ENCODE results near the gene RABIF. TPM values are rescaled to one million over a fixed set of nuclear protein-coding genes. Genes with fewer than 3 reads are reported as not detected.
"Not testable (repeated sequence)": the region's sequence is repeated elsewhere in the genome, so short reads cannot be mapped to it uniquely, and the experiment has no call there.

The RABIF gene
- total RNA-seq, 4 donors from 2014 or later: 5.1 to 11.2 (median 10.6) TPM

DNA sequence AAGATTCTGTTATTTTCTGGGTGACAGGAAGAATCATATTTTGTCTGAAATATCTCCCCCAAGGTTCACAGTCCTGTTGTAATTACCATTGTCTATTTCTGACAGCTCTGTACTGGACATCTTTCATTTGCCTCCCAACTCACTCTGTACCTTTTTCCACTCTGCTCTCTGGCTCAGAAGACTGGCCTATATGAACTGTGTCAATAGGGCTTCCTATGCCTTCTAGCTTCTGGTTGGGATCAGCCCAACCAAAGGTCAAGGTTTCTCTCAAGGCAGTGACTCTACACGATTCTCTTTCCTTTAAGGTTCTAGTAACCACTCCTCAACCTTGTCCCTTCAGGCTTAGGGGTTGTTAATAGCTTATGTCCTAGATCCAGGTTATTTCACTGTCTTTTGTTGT, 20.5 kb upstream of the RABIF start:
- WGBS: 82% methylated on average over 1 of the region's 1 CpG
- TF ChIP-seq, protein P1, sequence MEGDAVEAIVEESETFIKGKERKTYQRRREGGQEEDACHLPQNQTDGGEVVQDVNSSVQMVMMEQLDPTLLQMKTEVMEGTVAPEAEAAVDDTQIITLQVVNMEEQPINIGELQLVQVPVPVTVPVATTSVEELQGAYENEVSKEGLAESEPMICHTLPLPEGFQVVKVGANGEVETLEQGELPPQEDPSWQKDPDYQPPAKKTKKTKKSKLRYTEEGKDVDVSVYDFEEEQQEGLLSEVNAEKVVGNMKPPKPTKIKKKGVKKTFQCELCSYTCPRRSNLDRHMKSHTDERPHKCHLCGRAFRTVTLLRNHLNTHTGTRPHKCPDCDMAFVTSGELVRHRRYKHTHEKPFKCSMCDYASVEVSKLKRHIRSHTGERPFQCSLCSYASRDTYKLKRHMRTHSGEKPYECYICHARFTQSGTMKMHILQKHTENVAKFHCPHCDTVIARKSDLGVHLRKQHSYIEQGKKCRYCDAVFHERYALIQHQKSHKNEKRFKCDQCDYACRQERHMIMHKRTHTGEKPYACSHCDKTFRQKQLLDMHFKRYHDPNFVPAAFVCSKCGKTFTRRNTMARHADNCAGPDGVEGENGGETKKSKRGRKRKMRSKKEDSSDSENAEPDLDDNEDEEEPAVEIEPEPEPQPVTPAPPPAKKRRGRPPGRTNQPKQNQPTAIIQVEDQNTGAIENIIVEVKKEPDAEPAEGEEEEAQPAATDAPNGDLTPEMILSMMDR (IDR thresholded peaks at IDR 0.05): no peak
- TF ChIP-seq POLR2AphosphoS5 (IDR thresholded peaks at IDR 0.05) (no peak), POLR2A (IDR thresholded peaks at IDR 0.05) (no peak), EP300 (IDR thresholded peaks at IDR 0.05) (no peak)

DNA sequence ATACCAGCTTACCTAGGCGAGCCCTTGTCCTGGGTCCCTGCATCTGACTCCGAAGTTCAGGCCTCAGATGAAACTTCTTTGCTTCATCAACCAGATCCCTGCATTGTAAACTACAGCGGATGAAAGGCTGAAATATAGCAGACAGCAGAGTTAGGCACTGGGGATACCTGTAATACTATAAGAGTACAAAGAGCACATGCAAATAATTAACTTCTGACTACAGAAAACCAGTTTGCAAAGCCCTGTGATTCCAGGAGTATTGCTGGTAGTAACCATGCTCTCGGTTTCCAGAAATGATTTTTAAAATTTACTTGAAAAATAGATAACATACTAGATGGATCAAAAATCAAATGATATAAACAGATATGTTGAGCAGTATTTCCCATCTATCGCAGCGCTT, 20.0 kb upstream of the RABIF start:
- Histone ChIP-seq H3K4me1 (no peaks in the 10 kb centered on the region), H3K27me3 (no peaks in the 10 kb centered on the region), H3K36me3 (peaks cover 73% of the 10 kb centered on the region), H3K4me3 (no peak overlapping the region), H3K9me3 (no peaks in the 10 kb centered on the region), H3K27ac (no peak overlapping the region)
- DNase-seq (ENCODE audit: low spot score in 2 of 2): no peak
- no peak for TF ChIP-seq POLR2AphosphoS5 (IDR thresholded peaks at IDR 0.05)
- TF ChIP-seq, protein P1 (IDR thresholded peaks at IDR 0.05): no peak
- TF ChIP-seq EP300 (IDR thresholded peaks at IDR 0.05): no peak
- TF ChIP-seq POLR2A (IDR thresholded peaks at IDR 0.05): no peak
- WGBS: 93% methylated on average over 6 of the region's 6 CpGs

More for the DNA sequence above, 20.5 kb upstream of the RABIF start:
- Histone ChIP-seq H3K36me3 (peaks cover 77% of the 10 kb centered on the region), H3K9me3 (no peaks in the 10 kb centered on the region), H3K27me3 (no peaks in the 10 kb centered on the region), H3K4me1 (no peaks in the 10 kb centered on the region), H3K27ac (no peak overlapping the region), H3K4me3 (no peak overlapping the region)
- DNase-seq (ENCODE audit: low spot score in 2 of 2): no peak

DNA sequence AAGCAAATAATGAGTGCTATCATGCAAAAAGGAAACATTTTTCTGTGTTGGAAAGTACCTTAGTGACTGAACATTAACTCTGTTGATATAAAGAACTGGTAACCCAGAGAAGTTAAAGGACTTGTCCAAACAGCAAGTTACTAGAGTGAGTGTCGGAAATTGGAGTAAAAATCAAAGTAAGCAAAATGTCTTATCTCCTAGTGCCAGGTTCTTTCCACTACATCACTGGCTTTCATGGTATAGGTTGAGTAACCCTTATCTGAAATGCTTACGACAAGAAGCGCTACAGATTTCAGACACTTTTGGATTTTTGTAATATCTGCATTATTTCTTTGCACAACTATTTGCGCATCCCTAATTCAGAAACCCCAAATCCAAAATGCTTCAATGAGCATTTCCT, 16.4 kb upstream of the RABIF start:
- TF ChIP-seq EP300 (IDR thresholded peaks at IDR 0.05) (no peak), POLR2AphosphoS5 (IDR thresholded peaks at IDR 0.05) (no peak), POLR2A (IDR thresholded peaks at IDR 0.05) (no peak)
- TF ChIP-seq, protein P1 (IDR thresholded peaks at IDR 0.05): no peak
- Histone ChIP-seq H3K36me3 (peaks cover 77% of the 10 kb centered on the region), H3K27me3 (no peaks in the 10 kb centered on the region), H3K4me1 (no peaks in the 10 kb centered on the region), H3K4me3 (no peak overlapping the region), H3K27ac (no peak overlapping the region), H3K9me3 (no peaks in the 10 kb centered on the region)
- DNase-seq (ENCODE audit: low spot score in 2 of 2): no peak
- WGBS: 69% methylated on average over 4 of the region's 4 CpGs

DNA sequence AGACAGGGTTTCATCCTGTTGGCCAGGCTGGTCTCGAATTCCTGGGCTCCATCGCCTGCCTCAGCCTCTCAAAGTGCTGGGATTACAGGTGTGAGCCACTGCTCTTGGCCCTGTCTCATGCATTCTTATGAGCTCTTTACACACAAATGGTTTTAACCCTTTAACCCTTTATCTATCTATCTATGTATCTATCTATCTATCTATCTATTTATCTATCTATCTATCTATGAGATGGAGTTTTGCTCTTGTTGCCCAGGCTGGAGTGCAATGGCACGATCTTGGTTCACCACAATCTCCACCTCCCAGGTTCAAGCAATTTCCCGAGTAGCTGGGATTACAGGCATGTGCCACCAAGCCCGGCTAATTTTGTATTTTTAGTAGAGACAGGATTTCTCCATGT, 14.9 kb upstream of the RABIF start:
- DNase-seq (ENCODE audit: low spot score in 2 of 2); H3K4me3 ChIP-seq; H3K4me1 ChIP-seq; H3K27ac ChIP-seq; H3K9me3 ChIP-seq; H3K27me3 ChIP-seq: not testable (repeated sequence)
- H3K36me3 ChIP-seq: peaks cover 75% of the 10 kb centered on the region
- WGBS: 89% methylated on average over 5 of the region's 5 CpGs

DNA sequence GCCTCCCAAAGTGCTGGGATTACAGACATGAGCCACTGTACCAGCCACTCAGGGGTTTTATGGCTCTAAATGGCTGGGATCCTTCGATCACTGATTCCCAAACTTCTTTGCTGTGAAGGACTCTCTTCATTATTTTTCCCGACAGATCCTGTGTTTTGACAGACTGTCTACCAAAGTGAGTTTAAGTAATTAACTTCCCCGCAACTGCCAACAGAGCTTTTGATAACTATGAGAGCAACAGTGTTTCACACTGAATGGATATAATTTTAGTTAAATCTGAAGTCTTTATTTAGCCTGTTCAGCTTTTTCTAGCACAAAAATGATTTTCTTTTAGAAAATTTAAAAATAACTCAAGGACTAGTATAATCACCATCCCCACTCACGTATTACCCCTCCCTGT, 12.6 kb upstream of the RABIF start:
- no peak overlapping the region for H3K4me3 ChIP-seq
- DNase-seq (ENCODE audit: low spot score in 2 of 2): no peak
- no peaks in the 10 kb centered on the region for H3K4me1 ChIP-seq

DNA sequence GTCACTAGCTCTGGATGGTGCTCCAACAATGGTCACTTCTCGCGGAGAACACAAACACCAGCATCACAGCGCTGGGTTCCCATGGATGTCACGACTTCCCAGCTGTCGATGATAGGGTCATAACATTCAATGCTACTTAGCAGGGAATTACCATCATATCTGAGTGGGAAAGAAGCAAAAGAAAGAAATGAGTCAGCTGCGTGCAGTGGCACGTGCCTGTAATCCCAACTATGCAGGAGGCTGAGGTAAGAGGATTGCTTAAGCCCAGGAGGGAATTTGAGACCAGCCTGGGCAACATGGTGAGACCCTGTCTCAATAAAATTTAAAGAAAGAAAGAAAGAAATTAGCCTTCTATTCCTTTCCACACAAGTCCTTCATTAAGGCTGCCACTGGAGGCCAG, 3.6 kb upstream of the RABIF start:
- Histone ChIP-seq H3K27me3 (no peaks in the 10 kb centered on the region), H3K4me3 (no peak overlapping the region), H3K36me3 (peaks cover 62% of the 10 kb centered on the region), H3K9me3 (no peaks in the 10 kb centered on the region), H3K27ac (no peak overlapping the region), H3K4me1 (peaks cover 14% of the 10 kb centered on the region)
- TF ChIP-seq POLR2AphosphoS5 (IDR thresholded peaks at IDR 0.05) (no peak), EP300 (IDR thresholded peaks at IDR 0.05) (no peak), POLR2A (IDR thresholded peaks at IDR 0.05) (no peak)
- TF ChIP-seq, protein P1 (IDR thresholded peaks at IDR 0.05): no peak
- 84% methylated on average over 7 of the region's 7 CpGs for WGBS
- no peak for DNase-seq (ENCODE audit: low spot score in 2 of 2)

More for the DNA sequence above, 12.6 kb upstream of the RABIF start:
- Histone ChIP-seq H3K27me3 (no peaks in the 10 kb centered on the region), H3K36me3 (peaks cover 69% of the 10 kb centered on the region), H3K9me3 (no peaks in the 10 kb centered on the region), H3K27ac (no peak overlapping the region)
- TF ChIP-seq, protein P1 (IDR thresholded peaks at IDR 0.05): no peak
- WGBS: 91% methylated on average over 4 of the region's 4 CpGs

Data from suprapubic skin (tissue), 4 donors.